Measurements from ENCODE around the gene TYSND1.

- TF ChIP-seq CTCF (conservative IDR thresholded peaks at IDR 0.05; ENCODE audit: low read length) = no peak
- no peak for TF ChIP-seq EZH2phosphoT487 (IDR thresholded peaks at IDR 0.05; ENCODE audit: borderline replicate concordance)
Measured at GRCh38 chr10:70142555-70142954, 3.9 kb downstream of the TYSND1 start.

Measured in Loucy (cell line).